RWPE2 (cell line): ENCODE measurements around the gene STARD9.

Experiments
- ATAC-seq: fragments of 200-7000 bp; cut with Tn5 transposase; 3 replicates; pipeline ENCODE4 v1.9.1; 2021; ENCODE audit warnings: low read depth
- DNase-seq: peaks from one replicate; pipeline ENCODE4 v3.0.0-alpha.2; 2020; ENCODE audit warnings: low spot score
- H3K27ac ChIP-seq: fragments of 450-650 bp; 2 replicates; pipeline ENCODE4 v1.5.1; 2017; ENCODE audit warnings: mild to moderate bottlenecking; ENCODE audit not compliant: poor library complexity, severe bottlenecking
- H3K27me3 ChIP-seq: fragments of 250-450 bp; sonication (Bioruptor Pico); 2 replicates; pipeline ENCODE4 v1.5.1; 2021; ENCODE audit warnings: mild to moderate bottlenecking, moderate library complexity; ENCODE audit not compliant: insufficient read depth, poor library complexity, severe bottlenecking
- H3K36me3 ChIP-seq: fragments of 250-450 bp; sonication (Bioruptor Pico); 2 replicates; pipeline ENCODE4 v1.5.1; 2020; ENCODE audit warnings: low read depth, mild to moderate bottlenecking, moderate library complexity
- H3K4me1 ChIP-seq: fragments of 250-450 bp; sonication (Bioruptor Pico); 2 replicates; pipeline ENCODE4 v1.5.1; 2021; ENCODE audit warnings: mild to moderate bottlenecking, moderate library complexity; ENCODE audit not compliant: insufficient read depth, poor library complexity, severe bottlenecking
- H3K4me3 ChIP-seq: fragments of 250-450 bp; sonication (Bioruptor Pico); 2 replicates; pipeline ENCODE4 v1.5.1; 2021; ENCODE audit warnings: mild to moderate bottlenecking, moderate library complexity; ENCODE audit not compliant: severe bottlenecking
- H3K9me3 ChIP-seq: fragments of 250-450 bp; sonication (Bioruptor Pico); 2 replicates; pipeline ENCODE4 v1.5.1; 2021; ENCODE audit warnings: mild to moderate bottlenecking, moderate library complexity; ENCODE audit not compliant: severe bottlenecking
- CTCF ChIP-seq: fragments of 450-650 bp; IDR thresholded peaks from one replicate; pipeline ENCODE4 v1.5.1; 2017; ENCODE audit warnings: mild to moderate bottlenecking, moderate library complexity; ENCODE audit not compliant: poor library complexity, severe bottlenecking

Gene STARD9

DNA sequence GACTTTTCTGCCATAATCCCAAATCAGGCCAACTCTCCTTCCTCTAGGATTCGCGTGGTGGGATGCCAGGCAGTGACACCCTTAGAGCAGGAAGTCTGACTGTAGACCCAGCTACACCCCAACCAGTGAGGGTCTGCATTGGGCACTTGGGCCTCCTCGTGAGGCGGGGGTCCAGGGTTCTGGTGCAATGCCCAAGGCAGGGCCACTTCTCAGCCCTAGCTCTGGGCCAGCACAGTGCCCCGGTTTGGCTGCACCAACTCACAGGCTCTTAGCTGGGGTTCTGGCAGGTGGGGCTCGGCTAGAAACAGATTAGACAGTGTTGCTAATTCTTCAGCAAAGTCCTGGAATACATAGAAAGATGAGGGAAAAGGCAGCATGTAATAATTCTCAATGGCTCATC, 148.9 kb downstream of the STARD9 start:
- DNase-seq, result no peak
- H3K27ac ChIP-seq, result no peak overlapping the region
- H3K36me3 ChIP-seq, result peaks cover 64% of the 10 kb centered on the region
- H3K4me3 ChIP-seq, result no peak overlapping the region
- H3K27me3 ChIP-seq, result no peaks in the 10 kb centered on the region
- peaks cover 6% of the 10 kb centered on the region for H3K4me1 ChIP-seq
- H3K9me3 ChIP-seq, result no peaks in the 10 kb centered on the region
- no peak for ATAC-seq
- no peak for TF ChIP-seq CTCF

DNA sequence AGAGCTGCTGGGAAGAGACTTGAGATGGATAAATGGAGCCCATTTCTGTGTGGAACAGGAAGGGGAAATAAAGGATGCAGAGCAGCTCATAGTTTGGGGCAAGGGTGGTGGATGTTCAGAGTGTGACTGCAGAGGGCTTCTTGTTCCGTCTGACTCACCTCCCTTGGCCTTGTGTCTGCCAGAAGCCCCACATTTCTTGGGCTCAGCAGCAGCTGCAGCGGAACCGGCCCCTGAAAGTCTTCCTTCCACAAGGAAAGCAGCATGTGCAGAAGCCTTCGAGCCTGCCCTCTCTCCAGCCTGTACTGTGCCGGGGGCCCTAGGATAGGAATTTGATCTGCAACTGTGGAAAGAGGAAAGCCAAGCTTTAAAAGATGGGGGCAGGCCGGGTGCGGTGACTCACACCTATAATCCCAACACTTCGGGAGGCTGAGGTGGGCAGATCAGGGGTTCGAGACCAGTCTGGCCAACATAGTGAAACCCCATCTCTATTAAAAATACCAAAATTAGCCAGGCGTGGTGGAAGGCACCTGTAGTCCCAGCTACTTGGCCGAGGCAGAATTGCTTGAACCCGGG, 150.0 kb downstream of the STARD9 start:
- H3K27me3 ChIP-seq, result no peaks in the 10 kb centered on the region
- TF ChIP-seq CTCF, result no peak
- H3K36me3 ChIP-seq, result peaks cover 73% of the 10 kb centered on the region
- H3K9me3 ChIP-seq, result no peaks in the 10 kb centered on the region
- DNase-seq (no peak), ATAC-seq (no peak)
- no peak overlapping the region for H3K27ac ChIP-seq
- peaks cover 6% of the 10 kb centered on the region for H3K4me1 ChIP-seq
- no peak overlapping the region for H3K4me3 ChIP-seq

DNA sequence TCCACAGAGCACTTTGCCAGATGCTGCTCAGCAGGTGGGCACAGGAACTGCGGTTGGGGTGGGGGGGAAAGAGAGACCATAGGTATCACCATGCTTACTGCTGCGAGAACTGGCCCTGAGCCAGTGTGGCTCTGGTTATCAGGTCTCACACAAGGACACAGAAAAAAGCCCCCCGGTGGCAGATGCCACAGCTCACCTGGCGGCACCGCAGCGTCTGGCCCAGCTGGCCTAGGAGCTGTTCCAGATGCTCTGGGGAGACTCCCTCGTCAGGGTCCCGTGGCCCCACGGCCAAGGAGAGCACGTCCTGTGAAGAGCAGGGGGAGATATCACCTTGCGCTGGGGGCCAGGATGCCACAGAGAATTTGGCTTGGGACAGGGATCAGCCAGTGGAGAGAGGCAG, 150.7 kb downstream of the STARD9 start:
- no peaks in the 10 kb centered on the region for H3K9me3 ChIP-seq
- no peaks in the 10 kb centered on the region for H3K27me3 ChIP-seq
- peaks cover 80% of the 10 kb centered on the region for H3K36me3 ChIP-seq
- no peak overlapping the region for H3K27ac ChIP-seq
- peaks cover 2% of the 10 kb centered on the region for H3K4me1 ChIP-seq
- no peak for TF ChIP-seq CTCF
- DNase-seq, result no peak
- H3K4me3 ChIP-seq, result no peak overlapping the region
- ATAC-seq, result no peak

- no peak for DNase-seq
Measured at GRCh38 chr15:42727750-42728381, 152.5 kb downstream of the STARD9 start.

More at GRCh38 chr15:42727750-42728381, 152.5 kb downstream of the STARD9 start:
- Histone ChIP-seq H3K27me3 (no peaks in the 10 kb centered on the region), H3K4me1 (no peaks in the 10 kb centered on the region), H3K9me3 (no peaks in the 10 kb centered on the region), H3K4me3 (no peak overlapping the region), H3K27ac (no peak overlapping the region), H3K36me3 (peaks cover 92% of the 10 kb centered on the region)
- peak; percentile 22 for ATAC-seq
- no peak for TF ChIP-seq CTCF
